Measurements from ENCODE around the gene CELF4. TPM values are rescaled to one million over a fixed set of nuclear protein-coding genes. Genes with fewer than 3 reads are reported as not detected.

CELF4 gene
- total and polyA plus RNA-seq, 2 donors (not counting 3 experiments of a cell fraction or from before 2014, with no cell fraction given), result not detected

DNA sequence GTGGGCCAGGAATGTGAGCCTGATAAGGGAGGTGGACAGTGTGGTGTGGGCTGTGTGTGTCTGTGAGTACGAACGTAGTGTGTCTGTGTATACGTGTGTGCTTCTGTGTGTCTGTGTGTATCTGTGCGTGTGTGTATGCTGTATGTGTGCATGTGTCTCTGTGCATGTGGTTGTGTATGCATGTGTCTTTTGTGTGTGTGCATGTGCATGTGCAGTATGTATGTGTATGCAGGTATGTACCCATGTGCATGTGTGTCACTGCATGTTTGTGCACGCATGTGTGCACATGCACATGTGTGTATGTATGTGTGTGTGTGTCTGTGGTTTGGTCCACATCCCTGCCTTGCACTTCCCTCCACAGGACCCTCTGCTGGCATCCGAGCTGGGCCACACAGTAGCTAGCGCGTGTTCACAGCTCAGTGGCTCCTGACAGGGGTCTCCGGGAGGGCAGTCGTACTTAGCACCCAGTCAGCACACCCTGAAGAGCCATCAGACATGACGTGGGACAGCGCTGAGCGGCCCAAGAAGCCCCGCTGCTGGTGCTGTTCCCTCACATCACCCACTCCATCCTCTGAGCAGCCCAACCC, 114.3 kb downstream of the CELF4 start:
- Histone ChIP-seq H3K9me3 (replicated peaks; ENCODE audit: control insufficient read depth, insufficient read depth, low read length) (no peaks in the 10 kb centered on the region), H2AFZ (ENCODE audit: low read depth, low read length) (no peak overlapping the region), H3K9ac (replicated peaks; ENCODE audit: extremely low read depth, insufficient read depth, low read length) (no peak overlapping the region), H3K4me3 (replicated peaks in 1 of 3; ENCODE audit: insufficient read depth in 1 of 3, low read depth in 1 of 3, low read length in 3 of 3) (no peak overlapping the region), H4K20me1 (replicated peaks; ENCODE audit: control insufficient read depth, extremely low read depth, insufficient read depth, low read length) (no peaks in the 10 kb centered on the region), H3K4me2 (ENCODE audit: insufficient read depth, low read length) (no peak overlapping the region), H3K27me3 (ENCODE audit: control insufficient read depth in 2 of 2, insufficient read depth in 2 of 2, low read length in 2 of 2) (no peaks in the 10 kb centered on the region), H3K9me1 (replicated peaks; ENCODE audit: control insufficient read depth, extremely low read depth, insufficient read depth, low read length) (no peaks in the 10 kb centered on the region), H3K27ac (ENCODE audit: insufficient read depth, low read depth, low read length) (no peak overlapping the region), H3K4me1 (ENCODE audit: control insufficient read depth, extremely low read depth, insufficient read depth, low read length) (no peaks in the 10 kb centered on the region), H3K79me2 (ENCODE audit: control insufficient read depth, insufficient read depth, low read length) (no peaks in the 10 kb centered on the region), H3K36me3 (ENCODE audit: control insufficient read depth in 2 of 2, extremely low read depth in 1 of 2, insufficient read depth in 2 of 2, low read length in 2 of 2) (no peaks in the 10 kb centered on the region)
- TF ChIP-seq, protein P1, sequence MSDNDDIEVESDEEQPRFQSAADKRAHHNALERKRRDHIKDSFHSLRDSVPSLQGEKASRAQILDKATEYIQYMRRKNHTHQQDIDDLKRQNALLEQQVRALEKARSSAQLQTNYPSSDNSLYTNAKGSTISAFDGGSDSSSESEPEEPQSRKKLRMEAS (IDR thresholded peaks at IDR 0.05; ENCODE audit: insufficient read depth, insufficient read length), result peak; percentile 63
- TF ChIP-seq EZH2 (IDR thresholded peaks at IDR 0.05; ENCODE audit: borderline replicate concordance, low read depth, low read length, severe bottlenecking), result no peak
- no peak for TF ChIP-seq GATA2 (IDR thresholded peaks at IDR 0.05; ENCODE audit: insufficient read depth, insufficient read length, low read depth, low read length)
- CTCF ChIA-PET, result no interaction called here
- POLR2A ChIA-PET, result no interaction called here
- dilution Hi-C loops (cut with MboI; ENCODE audit: extremely low pct_ligation_motif_present, low sequenced_read_pairs) (no loop called here), intact Hi-C loops (cut with micrococcal nuclease) (no loop called here)
- FAIRE-seq (no peak), DNase-seq (ENCODE audit: low read depth, low spot score) (no peak)
- BruUV-seq (replicated peaks), result no TSS peak

DNA sequence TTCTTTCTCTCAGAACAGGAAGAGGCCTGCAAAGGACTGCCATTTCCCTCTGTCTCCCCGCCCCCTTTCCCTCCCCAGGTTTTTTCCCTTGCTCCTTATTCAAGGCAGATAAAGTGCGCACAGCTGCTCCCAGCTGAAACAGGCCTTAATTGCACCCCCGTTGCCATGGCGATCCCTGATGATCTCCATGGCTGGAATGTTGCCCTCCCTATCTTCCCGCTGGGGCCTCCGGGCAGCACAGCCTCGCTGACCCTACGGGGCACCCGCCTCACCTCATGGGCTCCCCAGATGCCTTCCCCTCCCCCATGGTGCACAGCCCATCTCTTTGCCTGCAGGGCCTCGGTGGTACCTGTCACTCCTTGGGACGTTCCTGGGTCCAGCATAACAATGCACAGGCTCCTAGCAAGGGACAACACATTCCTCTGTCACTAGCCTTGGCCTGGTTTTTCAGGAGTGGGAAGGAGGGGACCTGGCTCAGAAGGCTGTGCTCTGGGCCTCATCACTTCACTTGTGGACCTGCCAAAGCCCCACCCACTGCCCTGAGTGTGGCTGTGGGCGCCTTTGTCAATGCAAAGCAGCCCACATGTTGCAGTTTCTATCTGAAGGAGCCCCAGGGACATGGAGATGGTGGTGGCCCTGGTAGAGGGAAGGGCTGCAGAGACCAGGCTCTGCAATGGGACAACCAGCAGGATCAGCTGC, 115.0 kb downstream of the CELF4 start:
- no peaks in the 10 kb centered on the region for H3K9me3 ChIP-seq (replicated peaks; ENCODE audit: control insufficient read depth, insufficient read depth, low read length)
- no peak overlapping the region for H3K27ac ChIP-seq (ENCODE audit: insufficient read depth, low read depth, low read length)
- no peaks in the 10 kb centered on the region for H4K20me1 ChIP-seq (replicated peaks; ENCODE audit: control insufficient read depth, extremely low read depth, insufficient read depth, low read length)
- no peaks in the 10 kb centered on the region for H3K4me1 ChIP-seq (ENCODE audit: control insufficient read depth, extremely low read depth, insufficient read depth, low read length)
- no peak for FAIRE-seq
- H3K79me2 ChIP-seq (ENCODE audit: control insufficient read depth, insufficient read depth, low read length), result no peaks in the 10 kb centered on the region
- no peak overlapping the region for H3K4me3 ChIP-seq (replicated peaks in 1 of 3; ENCODE audit: insufficient read depth in 1 of 3, low read depth in 1 of 3, low read length in 3 of 3)
- dilution Hi-C loops (cut with MboI; ENCODE audit: extremely low pct_ligation_motif_present, low sequenced_read_pairs) (no loop called here), intact Hi-C loops (cut with micrococcal nuclease) (no loop called here)
- no peak overlapping the region for H3K4me2 ChIP-seq (ENCODE audit: insufficient read depth, low read length)
- no peak for TF ChIP-seq POLR2A (IDR thresholded peaks at IDR 0.05; ENCODE audit: low read depth, low read length)
- no peak for TF ChIP-seq EZH2 (IDR thresholded peaks at IDR 0.05; ENCODE audit: borderline replicate concordance, low read depth, low read length, severe bottlenecking)
- no peak for TF ChIP-seq GATA2 (IDR thresholded peaks at IDR 0.05; ENCODE audit: insufficient read depth, insufficient read length, low read depth, low read length)
- TF ChIP-seq, protein P2, sequence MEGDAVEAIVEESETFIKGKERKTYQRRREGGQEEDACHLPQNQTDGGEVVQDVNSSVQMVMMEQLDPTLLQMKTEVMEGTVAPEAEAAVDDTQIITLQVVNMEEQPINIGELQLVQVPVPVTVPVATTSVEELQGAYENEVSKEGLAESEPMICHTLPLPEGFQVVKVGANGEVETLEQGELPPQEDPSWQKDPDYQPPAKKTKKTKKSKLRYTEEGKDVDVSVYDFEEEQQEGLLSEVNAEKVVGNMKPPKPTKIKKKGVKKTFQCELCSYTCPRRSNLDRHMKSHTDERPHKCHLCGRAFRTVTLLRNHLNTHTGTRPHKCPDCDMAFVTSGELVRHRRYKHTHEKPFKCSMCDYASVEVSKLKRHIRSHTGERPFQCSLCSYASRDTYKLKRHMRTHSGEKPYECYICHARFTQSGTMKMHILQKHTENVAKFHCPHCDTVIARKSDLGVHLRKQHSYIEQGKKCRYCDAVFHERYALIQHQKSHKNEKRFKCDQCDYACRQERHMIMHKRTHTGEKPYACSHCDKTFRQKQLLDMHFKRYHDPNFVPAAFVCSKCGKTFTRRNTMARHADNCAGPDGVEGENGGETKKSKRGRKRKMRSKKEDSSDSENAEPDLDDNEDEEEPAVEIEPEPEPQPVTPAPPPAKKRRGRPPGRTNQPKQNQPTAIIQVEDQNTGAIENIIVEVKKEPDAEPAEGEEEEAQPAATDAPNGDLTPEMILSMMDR (IDR thresholded peaks at IDR 0.05; ENCODE audit: extremely low read depth in 1 of 2, insufficient read depth in 1 of 2, low read depth in 1 of 2, low read length in 2 of 2), result no peak
- TF ChIP-seq MYC (IDR thresholded peaks at IDR 0.05; ENCODE audit: low read depth, low read length), result no peak
- TF ChIP-seq, protein P1 (IDR thresholded peaks at IDR 0.05; ENCODE audit: insufficient read depth, insufficient read length), result no peak
- no peak for TF ChIP-seq POLR2AphosphoS5 (IDR thresholded peaks at IDR 0.05; ENCODE audit: insufficient read depth, low read depth, low read length)
- no peak for TF ChIP-seq JUN (IDR thresholded peaks at IDR 0.05; ENCODE audit: borderline replicate concordance, insufficient read depth, insufficient read length, low read depth)
- TF ChIP-seq FOS (IDR thresholded peaks at IDR 0.05; ENCODE audit: borderline replicate concordance, insufficient read depth, low read length), result no peak
- H3K9me1 ChIP-seq (replicated peaks; ENCODE audit: control insufficient read depth, extremely low read depth, insufficient read depth, low read length), result no peaks in the 10 kb centered on the region
- ChIA-PET CTCF (no interaction called here), POLR2A (no interaction called here)
- no peaks in the 10 kb centered on the region for H3K36me3 ChIP-seq (ENCODE audit: control insufficient read depth in 2 of 2, extremely low read depth in 1 of 2, insufficient read depth in 2 of 2, low read length in 2 of 2)
- H3K9ac ChIP-seq (replicated peaks; ENCODE audit: extremely low read depth, insufficient read depth, low read length), result no peak overlapping the region
- no peak for DNase-seq (ENCODE audit: low read depth, low spot score)
- no peaks in the 10 kb centered on the region for H3K27me3 ChIP-seq (ENCODE audit: control insufficient read depth in 2 of 2, insufficient read depth in 2 of 2, low read length in 2 of 2)
- no TSS peak for BruUV-seq (replicated peaks)
- no peak overlapping the region for H2AFZ ChIP-seq (ENCODE audit: low read depth, low read length)
